Fibroblast of peridontal ligament (primary cell): ENCODE data around the gene NOTCH3.
A peak's percentile ranks its signal among the peaks of the same experiment; 100 is the strongest.

ENCODE experiments used
- DNase-seq: peaks from one replicate; pipeline ENCODE4 v3.0.0-alpha.2; 2010; ENCODE audit errors: extremely low read depth

The NOTCH3 gene

DNA sequence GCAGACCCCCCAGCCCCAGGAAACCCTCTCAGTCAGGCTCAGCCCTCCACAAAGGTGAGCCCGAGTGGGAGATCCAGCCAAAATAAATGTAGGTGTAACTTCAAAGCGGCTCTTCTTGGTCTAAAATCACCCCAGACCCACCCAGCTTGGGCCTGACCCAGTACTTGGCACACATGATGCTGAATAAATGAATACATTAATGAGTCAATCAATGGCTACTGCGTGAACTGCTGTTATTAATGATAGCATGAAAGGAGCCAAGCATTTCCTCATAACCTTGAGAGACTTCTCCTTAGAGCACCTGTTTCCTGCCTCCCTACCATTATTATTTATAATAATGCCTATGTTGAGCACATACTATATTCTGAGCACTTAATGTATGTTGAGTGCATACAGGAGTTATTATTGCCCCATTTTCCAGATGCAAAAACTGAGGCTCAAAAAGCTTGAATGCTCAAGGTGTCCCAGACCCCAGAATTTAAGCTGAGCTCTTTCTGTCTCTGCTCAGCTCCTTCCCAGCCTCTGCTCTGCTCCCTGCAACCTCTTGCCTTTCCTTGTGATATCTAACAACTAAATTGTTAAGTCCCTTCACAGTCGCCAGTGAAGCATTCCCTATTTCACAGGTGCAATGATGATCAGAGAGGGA lies 4.3 kb downstream of the NOTCH3 start:
- DNase-seq = no peak

DNA sequence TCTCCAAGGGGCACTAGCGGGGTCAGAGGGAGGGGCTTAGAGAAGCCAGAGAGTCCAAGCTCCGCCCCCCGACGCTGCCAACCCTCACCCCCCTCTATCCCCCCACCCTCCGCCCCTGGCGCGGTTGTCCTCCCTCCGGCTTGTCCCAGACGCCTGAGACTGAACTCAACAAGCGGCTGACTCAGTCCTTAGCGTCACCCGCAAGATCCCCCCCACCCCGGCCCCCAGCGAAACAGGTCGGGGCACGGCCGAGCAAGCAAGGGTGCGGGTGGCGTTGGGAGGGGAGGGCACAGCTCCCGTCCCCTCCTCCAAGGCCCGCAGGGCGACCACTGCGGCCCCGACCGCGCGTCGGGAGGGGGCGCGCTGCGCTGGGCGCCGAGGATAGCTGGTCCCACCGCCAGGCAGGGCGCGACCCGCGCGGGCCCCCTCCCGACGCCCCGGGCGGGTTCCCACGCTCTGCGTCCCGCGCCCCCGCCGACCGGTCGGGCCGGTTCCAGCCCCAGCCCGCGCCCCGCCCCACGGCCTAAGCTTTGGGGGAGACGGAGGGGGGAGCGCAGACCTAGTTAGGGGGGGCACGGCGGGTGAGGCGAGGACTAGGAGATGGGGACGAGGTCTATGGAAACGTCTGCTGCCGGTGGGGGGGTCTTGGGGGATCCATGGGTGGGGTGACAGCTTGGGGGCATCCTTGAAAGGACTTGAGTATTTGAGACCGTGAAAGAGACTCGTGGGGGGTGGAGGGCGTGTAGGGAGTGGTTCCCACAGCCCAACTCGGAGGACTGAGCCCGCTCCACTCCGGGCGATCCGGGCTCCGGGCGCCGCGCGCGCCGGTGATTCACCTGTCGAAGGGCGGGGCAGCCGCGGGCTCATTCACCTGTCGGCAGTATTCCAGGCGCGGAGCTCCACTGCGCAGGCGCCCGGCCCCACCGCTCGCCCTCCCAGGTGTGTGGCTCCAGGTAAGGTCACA lies 5.1 kb downstream of the NOTCH3 start:
- DNase-seq = peak; percentile 52

DNA sequence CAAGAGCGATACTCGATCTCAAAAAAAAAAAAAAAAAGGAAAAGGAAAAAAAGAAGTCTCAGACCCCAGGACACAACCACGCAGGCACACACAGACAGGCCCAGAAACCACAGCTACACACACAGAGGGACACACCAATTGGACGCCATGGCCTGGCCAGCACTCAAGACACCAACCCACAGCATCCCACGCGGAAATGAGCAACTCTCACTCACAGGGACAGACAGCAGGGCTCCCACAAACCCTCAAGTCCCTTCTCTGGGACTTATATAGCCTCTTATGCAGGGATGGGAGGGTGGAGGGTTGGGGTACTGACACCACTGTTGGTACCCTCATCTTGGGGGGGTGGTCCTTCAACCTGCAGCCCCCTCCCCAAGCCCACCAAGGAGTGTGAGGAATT lies 5.9 kb downstream of the NOTCH3 start:
- peak; percentile 41 for DNase-seq

DNA sequence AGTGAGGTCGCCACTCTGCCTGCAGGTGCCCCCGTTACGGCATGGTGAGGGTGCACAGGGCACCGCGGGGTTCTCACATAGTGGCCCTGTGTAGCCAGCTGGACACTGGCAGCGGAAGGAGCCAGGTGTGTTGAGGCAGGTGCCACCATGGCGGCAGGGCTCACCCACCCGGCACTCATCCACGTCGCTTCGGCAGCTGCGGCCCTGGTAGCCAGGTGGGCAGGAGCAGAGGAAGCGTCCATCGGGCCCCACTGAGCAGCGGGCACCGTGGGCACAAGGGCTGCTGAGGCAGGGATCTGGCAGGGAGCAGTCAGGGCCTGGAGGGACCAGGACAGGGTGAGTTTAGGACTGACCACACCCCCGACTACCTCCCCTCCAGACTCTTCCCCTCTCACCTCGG lies 8.8 kb downstream of the NOTCH3 start:
- DNase-seq = no peak

DNA sequence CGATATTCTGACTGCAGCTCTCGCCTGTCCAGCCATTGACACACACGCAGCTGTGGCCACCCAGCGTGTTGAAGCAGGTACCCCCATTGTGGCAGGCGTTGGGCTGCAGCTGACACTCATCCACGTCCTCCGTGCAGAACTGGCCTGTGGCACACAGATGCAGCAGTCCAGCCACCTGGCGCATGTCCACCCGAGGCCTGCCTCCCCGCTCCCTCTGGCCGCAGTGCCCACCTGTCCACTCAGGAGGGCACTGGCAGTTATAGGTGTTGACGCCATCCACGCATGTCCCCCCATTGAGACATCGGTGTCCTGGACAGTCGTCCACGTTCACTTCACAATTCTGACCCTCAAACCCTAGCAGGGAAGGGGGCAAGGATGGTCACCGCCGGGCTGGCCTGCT lies 9.3 kb downstream of the NOTCH3 start:
- DNase-seq = no peak

DNA sequence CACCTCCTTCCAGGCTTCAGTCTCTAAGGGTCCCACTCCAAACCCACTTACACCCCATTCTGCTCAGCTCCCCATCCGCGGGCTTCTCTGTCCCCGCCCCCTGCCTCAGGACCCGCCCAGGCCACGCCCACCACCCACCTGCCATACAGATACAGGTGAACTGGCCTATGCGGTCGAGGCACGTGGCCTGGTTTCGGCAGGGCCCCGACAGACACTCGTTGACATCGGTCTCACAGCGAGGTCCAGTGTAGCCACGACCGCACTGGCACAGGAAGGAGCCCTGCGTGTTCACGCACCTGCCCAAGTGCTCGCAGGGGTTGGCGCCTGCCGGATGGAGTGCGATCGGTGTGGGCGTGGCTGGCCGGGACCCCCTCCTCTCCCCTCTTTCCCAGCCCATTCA lies 11.9 kb downstream of the NOTCH3 start:
- DNase-seq = no peak

DNA sequence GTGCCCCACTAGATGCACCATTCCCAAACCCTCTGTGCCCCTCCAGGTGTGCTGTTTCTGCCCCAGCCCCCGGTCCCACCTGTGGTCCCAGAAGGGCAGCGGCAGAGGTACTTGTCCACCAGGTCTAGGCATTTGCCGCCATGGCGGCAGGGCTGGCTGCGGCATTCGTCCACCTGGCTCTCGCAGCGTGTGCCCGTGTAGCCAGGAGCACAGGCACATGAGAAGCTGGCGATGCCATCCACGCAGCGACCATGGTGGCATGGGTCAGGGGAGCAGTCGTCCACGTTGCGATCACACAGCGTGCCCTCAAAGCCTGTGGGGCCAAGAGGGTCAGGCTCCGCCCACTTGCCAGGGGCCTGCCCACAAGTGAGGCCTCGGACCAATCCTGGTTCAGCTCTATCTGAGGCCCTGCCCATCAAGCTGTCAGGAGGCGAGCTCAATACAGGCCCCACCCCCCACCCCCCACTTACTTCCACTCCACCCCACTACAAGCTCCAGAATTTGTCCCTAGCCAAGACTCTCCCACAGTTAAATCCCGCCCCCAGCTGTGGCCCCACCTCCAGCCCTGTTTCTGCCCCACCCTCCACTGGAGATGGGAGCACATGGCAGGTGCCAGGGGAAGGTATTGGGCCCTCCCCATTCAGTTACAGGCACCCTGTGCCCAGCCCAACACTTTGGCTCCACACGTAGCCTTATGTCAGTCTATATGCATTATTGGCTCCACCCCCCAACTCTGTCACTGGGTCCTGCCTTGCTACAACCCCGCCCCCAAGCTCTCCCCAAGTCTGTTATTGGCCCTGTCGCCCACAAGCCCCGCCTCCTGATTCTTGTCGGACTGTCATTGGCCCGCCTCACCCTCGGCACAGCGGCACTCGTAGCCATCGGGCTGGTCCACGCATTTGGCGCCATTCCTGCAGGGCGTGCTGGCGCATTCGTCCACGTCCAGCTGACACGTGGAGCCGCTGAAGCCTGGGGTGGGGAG lies 13.5 kb downstream of the NOTCH3 start:
- no peak for DNase-seq

DNA sequence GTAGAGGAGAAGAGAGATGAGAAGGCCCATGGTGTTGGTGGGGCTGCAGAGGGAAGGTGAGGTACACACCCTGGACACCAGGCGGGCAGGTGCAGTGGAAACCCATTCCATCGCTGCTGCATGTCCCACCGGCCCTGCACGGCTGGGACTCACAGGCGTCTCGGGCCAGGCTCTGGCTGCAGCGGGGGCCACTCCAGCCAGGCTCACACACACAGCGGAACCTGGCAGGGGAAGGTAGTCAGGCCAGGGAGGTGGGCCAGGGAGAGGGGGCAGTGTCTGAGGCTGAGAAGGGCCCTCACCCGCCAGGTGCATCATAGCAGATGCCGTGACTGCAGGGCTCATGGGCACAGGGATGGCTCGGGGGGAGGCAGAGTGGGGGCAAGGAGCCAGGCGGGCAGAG lies 15.6 kb downstream of the NOTCH3 start:
- DNase-seq = no peak

DNA sequence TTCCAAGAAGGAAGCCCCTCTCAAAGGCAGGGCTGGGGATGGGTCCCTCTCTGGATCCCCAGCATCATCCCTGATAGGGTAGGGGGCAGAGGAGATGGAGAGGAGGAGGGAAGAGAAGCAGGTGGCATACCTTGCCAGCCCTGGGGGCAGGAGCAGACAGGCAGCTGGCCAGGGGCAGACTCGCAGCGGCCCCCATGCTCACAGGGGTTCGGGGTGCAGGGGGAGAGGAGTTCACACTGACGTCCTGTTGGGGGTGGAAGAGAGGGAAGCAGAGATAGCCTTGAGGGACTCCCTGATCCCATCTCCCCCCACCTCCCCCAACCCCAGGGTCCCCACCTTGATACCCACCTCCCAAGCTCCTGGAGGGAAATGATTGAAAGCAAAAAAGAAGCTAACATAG lies 16.0 kb downstream of the NOTCH3 start:
- DNase-seq = no peak

DNA sequence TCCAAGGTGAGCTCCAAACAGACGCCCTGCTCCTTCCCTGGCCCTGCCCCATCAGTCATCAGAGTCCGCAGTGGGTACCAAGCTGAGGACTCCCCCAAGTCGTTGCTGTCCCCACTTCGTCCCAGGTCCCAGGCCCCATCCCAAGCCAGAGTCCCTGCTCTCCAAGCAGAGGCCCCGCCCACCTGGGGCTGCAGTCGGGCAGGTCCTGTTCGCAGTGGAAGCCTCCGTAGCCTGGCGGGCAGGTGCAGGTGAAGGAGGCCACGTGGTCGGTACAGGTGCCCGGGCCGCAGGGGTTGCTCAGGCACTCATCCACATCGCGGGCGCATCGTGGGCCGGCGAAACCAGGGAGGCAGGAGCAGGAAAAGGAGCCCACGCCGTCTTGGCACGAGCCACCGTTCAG lies 19.4 kb downstream of the NOTCH3 start:
- DNase-seq = no peak

DNA sequence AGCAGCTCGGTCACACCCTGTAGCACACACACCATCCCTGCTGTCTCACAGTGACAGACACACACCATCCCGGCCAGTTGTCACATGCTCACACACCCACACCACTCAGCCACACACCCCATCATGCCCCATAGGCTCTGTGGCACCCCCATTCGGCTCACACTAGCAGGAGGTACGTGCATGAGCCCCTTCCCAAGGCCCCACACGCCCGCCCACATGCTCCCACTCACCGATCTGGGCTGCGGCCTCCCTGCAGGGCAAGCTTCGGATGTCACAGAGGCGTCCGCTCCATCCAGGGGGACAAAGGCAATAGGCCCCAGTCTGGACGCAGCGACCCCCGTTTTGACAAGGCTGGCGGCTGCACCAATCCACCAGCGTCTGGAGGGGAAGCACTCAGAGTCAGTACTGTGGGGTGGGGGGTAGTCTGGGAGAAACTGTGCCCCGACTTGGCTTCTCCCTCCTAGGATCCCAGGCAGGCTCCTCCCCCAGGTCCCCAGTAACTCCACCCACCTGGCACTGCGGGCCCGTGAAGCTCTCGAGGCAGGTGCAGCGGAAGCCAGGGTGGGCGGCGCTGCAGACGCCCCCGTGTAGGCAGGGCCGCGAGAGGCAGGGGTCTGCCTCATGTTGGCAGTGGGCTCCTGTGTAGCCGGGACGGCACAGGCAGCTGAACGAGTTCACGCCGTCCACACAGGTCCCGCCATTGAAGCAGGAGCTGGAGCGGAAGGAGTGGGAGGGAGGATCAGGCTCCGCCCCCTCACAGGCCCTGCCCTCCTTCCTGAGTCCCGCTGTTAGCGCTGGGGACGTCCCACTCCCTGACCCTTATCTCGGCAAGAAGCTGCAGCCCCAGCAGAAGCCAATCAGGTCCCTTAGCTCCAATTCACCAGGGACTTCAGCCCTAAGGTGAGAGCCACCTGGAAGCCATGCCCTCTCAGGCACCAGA lies 20.1 kb downstream of the NOTCH3 start:
- DNase-seq = no peak

DNA sequence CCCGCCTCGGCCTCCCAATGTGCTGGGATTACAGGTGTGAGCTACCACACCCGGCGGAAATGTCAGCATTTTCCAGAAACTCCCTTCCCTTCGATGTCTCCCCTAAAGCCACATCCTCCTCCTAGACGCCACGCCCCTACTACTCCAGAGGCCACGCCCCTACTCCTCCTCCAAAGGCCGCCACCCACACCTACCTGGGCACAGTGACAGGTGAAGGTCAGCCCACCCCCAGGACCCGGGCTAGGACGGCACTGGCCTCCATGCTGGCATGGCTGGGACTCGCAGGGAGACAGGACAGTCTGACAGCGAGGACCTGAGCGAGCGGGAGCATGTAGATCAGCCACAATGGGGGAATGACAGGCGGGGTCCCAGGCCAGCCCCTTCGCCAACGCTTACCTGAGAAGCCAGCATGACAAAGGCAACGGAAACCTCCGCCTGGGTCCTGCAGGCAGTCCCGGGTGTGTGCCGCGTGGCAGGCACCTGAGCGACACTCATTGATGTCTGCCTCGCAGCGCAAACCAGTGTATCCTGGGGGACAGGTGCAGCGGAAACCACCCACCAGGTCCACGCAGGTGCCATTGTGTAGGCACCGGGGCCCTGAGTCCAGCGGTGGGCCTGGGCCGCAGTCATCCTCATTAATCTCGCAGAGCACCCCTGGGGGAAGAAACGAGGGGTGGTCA lies 22.0 kb downstream of the NOTCH3 start:
- DNase-seq = no peak

DNA sequence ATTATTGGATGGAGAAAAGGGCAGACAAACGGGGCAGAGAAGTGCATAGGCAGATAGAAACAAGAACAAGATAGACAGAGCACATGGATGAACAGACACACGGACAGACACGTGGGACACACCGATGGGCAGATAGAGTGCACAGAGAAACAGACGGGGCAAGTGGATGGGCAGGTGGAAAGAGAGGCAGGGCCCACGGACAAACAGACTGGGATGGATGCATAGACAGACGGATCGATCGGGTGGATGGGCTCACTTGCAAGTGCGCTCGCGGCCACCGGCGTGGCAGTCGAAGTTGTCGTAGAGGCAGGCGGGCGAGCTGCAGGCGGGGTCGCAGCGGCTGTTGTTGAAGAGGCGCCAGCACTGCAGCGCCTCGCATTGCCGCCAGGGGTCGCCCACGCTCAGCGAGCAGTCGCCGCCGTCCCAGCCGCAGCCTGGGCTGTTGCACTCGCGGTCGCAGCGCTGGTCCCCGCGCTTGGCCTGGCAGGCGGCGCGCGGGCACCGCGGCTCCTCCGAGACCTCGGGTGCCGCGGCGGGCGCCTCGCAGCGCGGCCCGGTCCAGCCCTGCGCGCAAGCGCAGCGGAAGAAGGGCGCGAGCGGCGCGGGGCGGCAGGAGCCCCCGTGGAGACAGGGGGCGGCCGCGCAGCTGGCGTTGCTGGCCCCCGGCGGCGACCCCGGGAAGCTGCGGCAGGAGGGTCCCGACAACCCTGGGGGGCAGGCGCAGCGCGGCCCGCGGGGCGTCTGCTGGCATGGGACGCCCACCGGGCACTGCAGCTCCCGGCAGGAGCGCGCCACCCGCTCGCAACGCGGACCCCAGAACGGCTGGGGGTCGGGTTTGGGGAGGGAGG lies 23.3 kb downstream of the NOTCH3 start:
- peak; percentile 60 for DNase-seq

DNA sequence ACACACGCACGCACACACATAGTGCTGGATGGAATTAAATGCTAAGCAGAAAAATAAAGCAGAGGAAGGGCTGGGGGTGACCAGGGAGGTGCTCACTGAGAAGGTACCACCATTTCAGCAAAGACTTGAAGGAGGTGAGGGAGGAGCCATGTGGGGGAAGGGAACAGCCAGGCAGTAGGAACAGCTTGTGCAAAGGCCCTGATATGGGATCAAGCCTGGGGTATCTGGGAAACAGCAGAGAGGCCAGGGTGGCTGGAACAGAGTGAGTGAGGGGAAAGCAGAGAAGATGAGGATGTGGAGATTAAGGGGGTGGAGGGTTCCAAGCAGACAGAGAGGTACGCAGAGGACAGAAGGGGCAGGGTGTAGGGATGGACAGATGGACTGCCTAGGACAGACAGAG lies 25.2 kb downstream of the NOTCH3 start:
- DNase-seq = no peak

DNA sequence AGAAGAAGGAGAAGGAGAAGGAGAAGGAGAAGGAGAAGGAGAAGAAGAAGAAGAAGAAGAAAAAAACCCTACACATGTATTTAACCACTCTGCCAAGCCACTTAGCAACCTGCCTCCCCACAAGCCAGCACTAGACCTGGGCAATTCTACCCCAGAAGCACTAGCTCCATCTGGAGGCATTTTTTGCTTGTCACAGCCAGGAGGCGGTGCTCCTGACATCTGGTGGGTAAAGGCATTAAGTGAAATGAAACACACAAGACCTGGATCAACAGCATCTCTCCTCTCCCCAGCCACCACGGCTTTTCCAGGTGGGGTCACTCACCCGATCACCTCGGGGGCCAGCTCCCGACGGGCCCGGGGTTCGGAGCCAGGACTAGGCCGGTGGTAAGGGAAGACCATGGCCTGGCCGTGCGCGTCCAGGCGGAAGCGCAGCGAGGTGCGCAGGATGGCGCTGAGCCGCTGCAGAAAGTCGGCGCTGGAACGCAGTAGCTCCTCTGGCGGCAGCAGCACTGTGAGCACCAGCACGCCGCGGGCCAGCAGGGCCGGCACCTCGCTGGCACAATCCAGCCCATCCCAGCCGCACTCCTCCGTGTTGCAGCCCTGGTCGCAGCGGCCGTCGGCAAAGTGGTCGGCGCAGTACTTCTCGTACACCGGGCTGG lies 26.9 kb downstream of the NOTCH3 start:
- no peak for DNase-seq

DNA sequence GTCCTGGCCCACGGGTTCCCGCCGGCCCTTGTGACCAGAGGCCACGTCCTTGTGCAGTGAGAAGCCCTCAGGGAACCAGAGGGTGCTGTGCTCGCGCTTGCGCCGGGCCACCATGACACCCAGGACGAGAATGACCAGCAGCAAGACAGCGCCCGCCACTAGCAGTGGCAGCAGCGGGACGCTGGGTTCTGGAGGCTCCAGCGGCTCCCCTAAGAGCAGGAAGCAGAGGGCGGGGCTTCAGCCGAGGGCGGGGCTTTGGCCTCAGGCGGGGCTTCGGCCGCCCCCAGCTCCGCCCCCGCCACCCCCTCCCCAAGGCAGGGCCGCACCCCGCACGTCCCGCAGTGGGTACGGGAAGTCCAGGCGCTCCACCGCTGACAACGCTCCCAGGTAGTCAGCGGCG lies 30.4 kb downstream of the NOTCH3 start:
- DNase-seq = no peak

DNA sequence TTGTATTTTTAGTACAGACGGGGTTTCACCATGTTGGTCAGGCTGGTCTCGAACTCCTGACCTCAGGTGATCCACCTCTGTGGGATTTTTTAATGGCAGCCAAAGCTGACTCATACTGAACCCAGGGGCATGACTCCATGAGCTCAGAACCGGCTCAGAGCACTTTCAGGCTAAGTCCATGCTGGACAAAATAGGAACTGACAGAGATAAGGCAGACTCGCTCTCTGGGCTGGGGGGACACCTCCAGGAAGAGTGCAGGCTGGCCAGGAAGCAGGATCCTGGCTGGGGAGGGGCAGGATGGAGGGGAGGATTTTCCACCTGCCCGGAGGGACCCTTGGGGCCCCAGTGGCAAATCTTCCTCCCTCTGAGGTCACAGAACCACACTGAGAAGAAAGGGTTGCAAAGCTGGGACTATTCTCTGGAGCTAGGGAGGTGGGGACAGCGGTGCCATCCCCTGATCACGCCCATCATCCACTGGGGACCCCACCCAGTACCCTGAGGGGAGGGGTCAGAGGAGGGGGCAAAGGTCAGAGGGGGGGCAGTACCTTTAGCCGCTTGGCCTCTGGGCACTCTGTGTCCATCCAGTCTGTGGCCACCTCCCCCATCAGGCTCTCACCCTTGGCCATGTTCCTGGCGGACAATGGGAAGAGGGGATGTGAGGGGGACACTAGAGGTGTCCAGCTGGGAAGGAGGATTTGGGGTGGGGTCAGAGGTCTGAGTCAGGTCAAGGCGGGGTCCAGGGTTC lies 31.1 kb downstream of the NOTCH3 start:
- no peak for DNase-seq

DNA sequence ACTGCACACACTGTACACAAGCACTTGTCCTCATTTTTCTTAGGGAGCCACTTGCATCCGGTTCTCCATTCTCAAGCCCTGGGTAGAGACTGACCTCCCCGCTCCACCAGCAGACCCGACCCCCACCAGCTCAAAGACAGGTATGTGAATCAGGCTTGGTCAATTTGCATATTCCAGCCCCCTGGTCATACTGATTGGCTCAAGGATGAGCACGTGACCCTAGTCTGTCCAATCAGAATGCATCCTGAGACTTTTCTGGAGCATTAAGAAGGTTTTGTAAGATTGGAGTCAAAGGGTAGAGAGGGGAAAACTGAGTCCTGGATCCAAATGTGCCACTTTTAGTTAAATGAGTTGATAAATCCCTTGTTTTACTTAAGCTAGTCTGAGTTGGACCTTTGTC lies 34.1 kb downstream of the NOTCH3 start:
- DNase-seq = no peak
